Stimulated activated memory B cell treated with anti-CD40 and anti-IgM and Interleukin-4, amounts not matched to agents 10 μg/mL and 1 μg/mL and 100 μg/mL, for 72 hours (primary cell): ENCODE data around the gene STEAP1B.

Source experiments
- ATAC-seq: fragments of 150-1000 bp; cut with Tn5 transposase; 2 replicates; pipeline ENCODE4 v1.10.0; 2021
- H3K27ac Mint-ChIP-seq: one replicate; pipeline ENCODE4 v1.8.0; 2022; ENCODE audit warnings: mild to moderate bottlenecking, mixed read lengths
- H3K27me3 Mint-ChIP-seq: one replicate; pipeline ENCODE4 v1.8.0; 2022; ENCODE audit warnings: mixed read lengths
- H3K36me3 Mint-ChIP-seq: one replicate; pipeline ENCODE4 v1.8.0; 2022; ENCODE audit warnings: mixed read lengths
- H3K4me1 Mint-ChIP-seq: one replicate; pipeline ENCODE4 v1.8.0; 2022; ENCODE audit warnings: mixed read lengths
- H3K4me3 Mint-ChIP-seq: one replicate; pipeline ENCODE4 v1.8.0; 2022; ENCODE audit warnings: mild to moderate bottlenecking, moderate library complexity, mixed read lengths
- H3K9me3 Mint-ChIP-seq: one replicate; pipeline ENCODE4 v1.8.0; 2022; ENCODE audit warnings: mixed read lengths

Gene STEAP1B

GRCh38 chr7:22371878-22372277 is 128.1 kb downstream of the STEAP1B start:
- no peak for ATAC-seq
- no peaks in the 10 kb centered on the region for H3K36me3 Mint-ChIP-seq
- no peaks in the 10 kb centered on the region for H3K27me3 Mint-ChIP-seq
- no peaks in the 10 kb centered on the region for H3K4me1 Mint-ChIP-seq
- H3K27ac Mint-ChIP-seq: no peak overlapping the region
- no peak overlapping the region for H3K4me3 Mint-ChIP-seq
- H3K9me3 Mint-ChIP-seq: no peaks in the 10 kb centered on the region
